ENCODE results near the gene FYCO1. TPM values are rescaled to one million over a fixed set of nuclear protein-coding genes. Genes with fewer than 3 reads are reported as not detected.

Gene FYCO1
- total and polyA plus RNA-seq, 2 experiments from 2014 or later = 7.5 to 23.0 TPM

GRCh38 chr3:45959201-45959600 lies 36.4 kb downstream of the FYCO1 start:
- 88% methylated on average over 7 of the region's 7 CpGs for WGBS (ENCODE audit: low lambda C conversion rate, missing lambda C conversion rate)
- Histone ChIP-seq H3K4me1 (ENCODE audit: insufficient read depth) (no peaks in the 10 kb centered on the region), H3K9me3 (ENCODE audit: low read depth) (no peaks in the 10 kb centered on the region), H4K20me1 (ENCODE audit: insufficient read depth, poor library complexity, severe bottlenecking) (no peaks in the 10 kb centered on the region), H3K4me3 (no peak overlapping the region), H3K36me3 (replicated peaks; ENCODE audit: insufficient read depth, low read depth) (peaks cover 4% of the 10 kb centered on the region), H3K27ac (no peak overlapping the region), H3K9me2 (replicated peaks; ENCODE audit: insufficient read depth) (no peaks in the 10 kb centered on the region), H2AFZ (no peak overlapping the region), H3K79me2 (no peaks in the 10 kb centered on the region), H3K27me3 (no peaks in the 10 kb centered on the region), H3K4me2 (no peak overlapping the region)
- TF ChIP-seq EZH2 (IDR thresholded peaks at IDR 0.05; ENCODE audit: borderline replicate concordance) = no peak
- TF ChIP-seq EZH2phosphoT487 (IDR thresholded peaks at IDR 0.05; ENCODE audit: low read depth, severe bottlenecking, unreplicated experiment) = no peak
- TF ChIP-seq CTCF (IDR thresholded peaks at IDR 0.05; ENCODE audit: poor library complexity) = no peak
- DNase-seq (ENCODE audit: low spot score) = no peak

DNA sequence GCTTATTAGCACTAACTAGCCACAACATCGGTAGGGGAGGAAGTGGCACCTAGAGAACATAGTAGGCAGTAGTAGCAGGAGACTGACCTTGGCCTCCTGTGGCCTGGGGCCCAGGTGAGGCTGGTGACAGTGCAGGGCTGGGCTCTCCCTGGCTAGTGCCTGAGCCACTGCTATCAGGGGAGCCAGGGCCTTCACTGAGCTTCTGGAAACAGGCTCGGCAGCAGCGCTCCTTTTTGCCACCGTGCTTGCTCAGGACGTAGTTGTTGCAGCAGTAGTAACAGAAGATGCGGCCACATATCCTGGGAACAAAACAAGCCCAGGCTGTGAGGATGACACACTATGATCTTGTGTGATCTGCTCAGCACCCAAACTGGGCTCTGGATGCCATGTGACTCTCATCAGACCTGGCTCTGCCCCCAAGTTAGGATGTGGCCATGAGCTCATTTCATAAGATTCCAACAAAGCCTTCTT lies 37.3 kb downstream of the FYCO1 start:
- no peaks in the 10 kb centered on the region for H3K27me3 ChIP-seq
- no peak overlapping the region for H3K4me2 ChIP-seq
- no peak overlapping the region for H3K4me3 ChIP-seq
- H3K27ac ChIP-seq = no peak overlapping the region
- no peaks in the 10 kb centered on the region for H3K4me1 ChIP-seq (ENCODE audit: insufficient read depth)
- DNase-seq (ENCODE audit: low spot score) = no peak
- H3K36me3 ChIP-seq (replicated peaks; ENCODE audit: insufficient read depth, low read depth) = peaks cover 4% of the 10 kb centered on the region
- no peak overlapping the region for H2AFZ ChIP-seq
- WGBS (ENCODE audit: low lambda C conversion rate, missing lambda C conversion rate) = 98% methylated on average over 6 of the region's 6 CpGs
- TF ChIP-seq EZH2phosphoT487 (IDR thresholded peaks at IDR 0.05; ENCODE audit: low read depth, severe bottlenecking, unreplicated experiment) = no peak
- TF ChIP-seq CTCF (IDR thresholded peaks at IDR 0.05; ENCODE audit: poor library complexity) = no peak
- no peak for TF ChIP-seq EZH2 (IDR thresholded peaks at IDR 0.05; ENCODE audit: borderline replicate concordance)
- H4K20me1 ChIP-seq (ENCODE audit: insufficient read depth, poor library complexity, severe bottlenecking) = no peaks in the 10 kb centered on the region
- H3K9me3 ChIP-seq (ENCODE audit: low read depth) = no peaks in the 10 kb centered on the region
- no peaks in the 10 kb centered on the region for H3K9me2 ChIP-seq (replicated peaks; ENCODE audit: insufficient read depth)
- no peaks in the 10 kb centered on the region for H3K79me2 ChIP-seq

- Histone ChIP-seq H3K79me2 (no peaks in the 10 kb centered on the region), H3K4me1 (ENCODE audit: insufficient read depth) (no peaks in the 10 kb centered on the region), H4K20me1 (ENCODE audit: insufficient read depth, poor library complexity, severe bottlenecking) (no peaks in the 10 kb centered on the region), H2AFZ (no peak overlapping the region), H3K27ac (no peak overlapping the region), H3K9me2 (replicated peaks; ENCODE audit: insufficient read depth) (no peaks in the 10 kb centered on the region), H3K36me3 (replicated peaks; ENCODE audit: insufficient read depth, low read depth) (peaks cover 4% of the 10 kb centered on the region), H3K4me2 (no peak overlapping the region), H3K4me3 (no peak overlapping the region), H3K27me3 (no peaks in the 10 kb centered on the region), H3K9me3 (ENCODE audit: low read depth) (no peaks in the 10 kb centered on the region)
- 86% methylated on average over 5 of the region's 5 CpGs for WGBS (ENCODE audit: low lambda C conversion rate, missing lambda C conversion rate)
- no peak for TF ChIP-seq EZH2 (IDR thresholded peaks at IDR 0.05; ENCODE audit: borderline replicate concordance)
- no peak for TF ChIP-seq EZH2phosphoT487 (IDR thresholded peaks at IDR 0.05; ENCODE audit: low read depth, severe bottlenecking, unreplicated experiment)
- no peak for TF ChIP-seq CTCF (IDR thresholded peaks at IDR 0.05; ENCODE audit: poor library complexity)
- DNase-seq (ENCODE audit: low spot score) = no peak
These were observed 38.0 kb downstream of the FYCO1 start for GRCh38 chr3:45957586-45957985.

DNA sequence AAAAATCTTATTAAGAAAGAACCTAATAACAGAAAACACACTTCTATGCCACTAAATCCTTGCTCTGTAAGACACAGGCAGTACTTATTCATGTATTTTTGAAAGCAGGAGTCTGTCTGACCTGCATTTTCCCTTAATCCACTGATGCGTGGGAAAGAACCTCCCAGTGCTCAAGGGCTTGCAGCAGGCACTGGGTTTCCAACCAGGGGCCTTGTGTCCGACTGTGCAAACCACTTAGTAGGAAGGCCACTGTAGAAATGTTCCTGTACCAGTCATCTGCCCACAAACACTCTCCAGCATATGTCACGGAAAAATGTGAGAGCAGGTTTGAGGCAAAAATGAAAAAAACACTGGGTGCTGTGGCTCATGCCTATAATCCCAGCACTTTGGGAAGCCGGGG lies 39.9 kb downstream of the FYCO1 start:
- no peak overlapping the region for H3K4me3 ChIP-seq
- H3K79me2 ChIP-seq = no peaks in the 10 kb centered on the region
- no peaks in the 10 kb centered on the region for H4K20me1 ChIP-seq (ENCODE audit: insufficient read depth, poor library complexity, severe bottlenecking)
- H3K9me3 ChIP-seq (ENCODE audit: low read depth) = no peaks in the 10 kb centered on the region
- peaks cover 4% of the 10 kb centered on the region for H3K36me3 ChIP-seq (replicated peaks; ENCODE audit: insufficient read depth, low read depth)
- H3K9me2 ChIP-seq (replicated peaks; ENCODE audit: insufficient read depth) = no peaks in the 10 kb centered on the region
- no peak overlapping the region for H2AFZ ChIP-seq
- no peaks in the 10 kb centered on the region for H3K27me3 ChIP-seq
- no peak overlapping the region for H3K4me2 ChIP-seq
- H3K27ac ChIP-seq = no peak overlapping the region
- TF ChIP-seq EZH2 (IDR thresholded peaks at IDR 0.05; ENCODE audit: borderline replicate concordance) = no peak
- TF ChIP-seq EZH2phosphoT487 (IDR thresholded peaks at IDR 0.05; ENCODE audit: low read depth, severe bottlenecking, unreplicated experiment) = no peak
- TF ChIP-seq CTCF (IDR thresholded peaks at IDR 0.05; ENCODE audit: poor library complexity) = no peak
- no peaks in the 10 kb centered on the region for H3K4me1 ChIP-seq (ENCODE audit: insufficient read depth)
- DNase-seq (ENCODE audit: low spot score) = no peak
- 83% methylated on average over 4 of the region's 4 CpGs for WGBS (ENCODE audit: low lambda C conversion rate, missing lambda C conversion rate)

Measured in hepatocyte (in vitro differentiated cells).